Osteoblast (primary cell): Measurements from ENCODE around the gene ZNF366. TPM values are rescaled to one million over a fixed set of nuclear protein-coding genes. Genes with fewer than 3 reads are reported as not detected.

Source experiments
- DNase-seq: peaks from one replicate; pipeline ENCODE4 v3.0.0; 2011; ENCODE audit warnings: low spot score, mixed read lengths; ENCODE audit not compliant: insufficient read length; ENCODE audit errors: missing footprints
- H2AFZ ChIP-seq: 2 replicates; pipeline ENCODE4 v1.6.0; 2011; ENCODE audit warnings: mild to moderate bottlenecking, low read length
- H3K27ac ChIP-seq: 2 replicates; pipeline ENCODE4 v1.5.1; 2011; ENCODE audit warnings: mild to moderate bottlenecking, low read depth, low read length, moderate library complexity
- H3K27me3 ChIP-seq: 2 replicates; pipeline ENCODE4 v1.6.0; 2012; ENCODE audit warnings: mild to moderate bottlenecking, control low read depth, inconsistent platforms, low read length, moderate library complexity; ENCODE audit not compliant: insufficient read depth
- H3K36me3 ChIP-seq: 2 replicates; pipeline ENCODE4 v1.5.1; 2011; ENCODE audit warnings: mild to moderate bottlenecking, low read length, control low read depth, moderate library complexity; ENCODE audit not compliant: insufficient read depth
- H3K4me1 ChIP-seq: 2 replicates; pipeline ENCODE4 v1.5.1; 2011; ENCODE audit warnings: mild to moderate bottlenecking, low read length, control low read depth, moderate library complexity; ENCODE audit not compliant: insufficient read depth
- H3K4me2 ChIP-seq: 2 replicates; pipeline ENCODE4 v1.6.0; 2011; ENCODE audit warnings: mild to moderate bottlenecking, low read length; ENCODE audit not compliant: insufficient read depth
- H3K4me3 ChIP-seq: fragments of 200-600 bp; sonication (generic); 3 replicates; pipeline ENCODE4 v1.5.1; 2012; ENCODE audit warnings: mild to moderate bottlenecking, low read length, inconsistent platforms; ENCODE audit not compliant: insufficient read depth
- H3K79me2 ChIP-seq: 2 replicates; pipeline ENCODE4 v1.6.0; 2012; ENCODE audit warnings: mild to moderate bottlenecking, low read length, control low read depth, inconsistent platforms; ENCODE audit not compliant: insufficient read depth
- H3K9me3 ChIP-seq: 2 replicates; pipeline ENCODE4 v1.5.1; 2011; ENCODE audit warnings: low read depth, low read length, control low read depth
- H4K20me1 ChIP-seq: 2 replicates; pipeline ENCODE4 v1.6.0; 2012; ENCODE audit warnings: mild to moderate bottlenecking, low read length, control low read depth; ENCODE audit not compliant: insufficient read depth
- CTCF ChIP-seq: IDR thresholded peaks from 2 replicates; pipeline ENCODE4 v1.5.1; 2011; ENCODE audit warnings: mild to moderate bottlenecking, low read depth, low read length, moderate library complexity; ENCODE audit errors: extremely low read depth
- total RNA-seq: library from RNA; depleted of rRNA; stranded (reverse); fragments of >200 nt; gene quantifications from 2 replicates; pipeline ENCODE4 v1.2.3, GENCODE V29; 2012

ZNF366 gene
- total RNA-seq, 1 donor: not detected

GRCh38 chr5:72515211-72515610, 8.0 kb upstream of the ZNF366 start:
- H3K4me2 ChIP-seq: no peak overlapping the region
- TF ChIP-seq CTCF: no peak
- H3K79me2 ChIP-seq: no peaks in the 10 kb centered on the region
- H3K4me3 ChIP-seq: no peak overlapping the region
- H3K27ac ChIP-seq: no peak overlapping the region
- DNase-seq: no peak
- no peaks in the 10 kb centered on the region for H4K20me1 ChIP-seq
- H3K27me3 ChIP-seq: no peaks in the 10 kb centered on the region
- H3K4me1 ChIP-seq: peaks cover 26% of the 10 kb centered on the region
- H2AFZ ChIP-seq: no peak overlapping the region
- H3K9me3 ChIP-seq: no peaks in the 10 kb centered on the region
- H3K36me3 ChIP-seq: no peaks in the 10 kb centered on the region

- no peaks in the 10 kb centered on the region for H3K36me3 ChIP-seq
- TF ChIP-seq CTCF: no peak
- H3K79me2 ChIP-seq: no peaks in the 10 kb centered on the region
- H3K4me2 ChIP-seq: no peak overlapping the region
- H3K27me3 ChIP-seq: no peaks in the 10 kb centered on the region
- H3K4me1 ChIP-seq: peaks cover 32% of the 10 kb centered on the region
- H3K27ac ChIP-seq: no peak overlapping the region
- H3K4me3 ChIP-seq: no peak overlapping the region
- no peaks in the 10 kb centered on the region for H4K20me1 ChIP-seq
- no peaks in the 10 kb centered on the region for H3K9me3 ChIP-seq
- no peak overlapping the region for H2AFZ ChIP-seq
- no peak for DNase-seq
These were observed 5.3 kb upstream of the ZNF366 start for GRCh38 chr5:72512593-72512860.

GRCh38 chr5:72511774-72512592, 4.8 kb upstream of the ZNF366 start:
- peak; percentile 35 for DNase-seq
- peaks cover 33% of the 10 kb centered on the region for H3K4me1 ChIP-seq
- no peaks in the 10 kb centered on the region for H3K36me3 ChIP-seq
- H3K79me2 ChIP-seq: no peaks in the 10 kb centered on the region
- no peaks in the 10 kb centered on the region for H4K20me1 ChIP-seq
- H3K4me2 ChIP-seq: no peak overlapping the region
- no peak overlapping the region for H3K4me3 ChIP-seq
- H3K27me3 ChIP-seq: no peaks in the 10 kb centered on the region
- no peaks in the 10 kb centered on the region for H3K9me3 ChIP-seq
- peak overlapping the region; percentile 24 for H2AFZ ChIP-seq
- peak overlapping the region; percentile 85 for H3K27ac ChIP-seq
- no peak for TF ChIP-seq CTCF

- no peak overlapping the region for H2AFZ ChIP-seq
- no peaks in the 10 kb centered on the region for H4K20me1 ChIP-seq
- DNase-seq: no peak
- no peak overlapping the region for H3K4me3 ChIP-seq
- TF ChIP-seq CTCF: no peak
- no peaks in the 10 kb centered on the region for H3K36me3 ChIP-seq
- H3K4me1 ChIP-seq: peaks cover 33% of the 10 kb centered on the region
- no peaks in the 10 kb centered on the region for H3K27me3 ChIP-seq
- H3K79me2 ChIP-seq: no peaks in the 10 kb centered on the region
- H3K27ac ChIP-seq: peak overlapping the region; percentile 85
- H3K4me2 ChIP-seq: peak overlapping the region; percentile 58
- no peaks in the 10 kb centered on the region for H3K9me3 ChIP-seq
These were observed 4.2 kb upstream of the ZNF366 start for GRCh38 chr5:72511366-72511765.
